PFSK-1 (cell line): ENCODE data around the gene STX7.

Source experiments
- POLR2AphosphoS5 ChIP-seq: IDR thresholded peaks from 2 replicates; pipeline ENCODE4 v1.6.1; 2012; ENCODE audit warnings: low read depth, mild to moderate bottlenecking, control low read depth, low read length, moderate library complexity
- SIN3A ChIP-seq: IDR thresholded peaks from 2 replicates; pipeline ENCODE4 v1.6.1; 2012; ENCODE audit warnings: mild to moderate bottlenecking, low read length, moderate library complexity, borderline replicate concordance; ENCODE audit not compliant: insufficient read depth
- TF ChIP-seq, protein P1 (sequence below), 2 experiments: IDR thresholded peaks; 2 replicates each; pipeline versions ENCODE4 v1.6.1 to v1.8.0; 2011 to 2012; ENCODE audit warnings: low read depth in 2 of 2, low read length in 2 of 2, control low read depth in 1 of 2, inconsistent platforms in 1 of 2, mild to moderate bottlenecking in 1 of 2, moderate library complexity in 1 of 2; ENCODE audit not compliant: insufficient read depth in 1 of 2

DNA sequence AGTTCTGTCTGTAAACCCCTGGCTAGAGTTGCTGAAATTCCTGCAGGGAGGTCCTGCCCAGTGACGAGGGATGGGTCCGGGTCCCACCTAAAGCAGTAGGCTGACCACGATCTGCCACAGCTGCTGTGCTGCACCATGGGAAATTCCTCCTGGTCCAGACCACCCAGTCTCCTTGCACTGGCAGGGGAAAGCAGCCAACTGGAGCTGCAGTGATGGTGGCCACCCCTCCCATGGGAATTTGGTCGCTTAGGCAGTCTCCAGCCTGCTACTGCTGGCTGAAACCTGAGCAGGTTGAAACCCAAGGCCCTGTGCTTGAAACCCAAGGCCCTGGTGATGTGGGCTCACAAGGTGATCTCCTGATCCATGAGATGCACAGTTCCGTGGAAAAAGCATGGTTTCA lies 87.7 kb downstream of the STX7 start:
- TF ChIP-seq SIN3A (no peak), POLR2AphosphoS5 (no peak)
- TF ChIP-seq, protein P1, sequence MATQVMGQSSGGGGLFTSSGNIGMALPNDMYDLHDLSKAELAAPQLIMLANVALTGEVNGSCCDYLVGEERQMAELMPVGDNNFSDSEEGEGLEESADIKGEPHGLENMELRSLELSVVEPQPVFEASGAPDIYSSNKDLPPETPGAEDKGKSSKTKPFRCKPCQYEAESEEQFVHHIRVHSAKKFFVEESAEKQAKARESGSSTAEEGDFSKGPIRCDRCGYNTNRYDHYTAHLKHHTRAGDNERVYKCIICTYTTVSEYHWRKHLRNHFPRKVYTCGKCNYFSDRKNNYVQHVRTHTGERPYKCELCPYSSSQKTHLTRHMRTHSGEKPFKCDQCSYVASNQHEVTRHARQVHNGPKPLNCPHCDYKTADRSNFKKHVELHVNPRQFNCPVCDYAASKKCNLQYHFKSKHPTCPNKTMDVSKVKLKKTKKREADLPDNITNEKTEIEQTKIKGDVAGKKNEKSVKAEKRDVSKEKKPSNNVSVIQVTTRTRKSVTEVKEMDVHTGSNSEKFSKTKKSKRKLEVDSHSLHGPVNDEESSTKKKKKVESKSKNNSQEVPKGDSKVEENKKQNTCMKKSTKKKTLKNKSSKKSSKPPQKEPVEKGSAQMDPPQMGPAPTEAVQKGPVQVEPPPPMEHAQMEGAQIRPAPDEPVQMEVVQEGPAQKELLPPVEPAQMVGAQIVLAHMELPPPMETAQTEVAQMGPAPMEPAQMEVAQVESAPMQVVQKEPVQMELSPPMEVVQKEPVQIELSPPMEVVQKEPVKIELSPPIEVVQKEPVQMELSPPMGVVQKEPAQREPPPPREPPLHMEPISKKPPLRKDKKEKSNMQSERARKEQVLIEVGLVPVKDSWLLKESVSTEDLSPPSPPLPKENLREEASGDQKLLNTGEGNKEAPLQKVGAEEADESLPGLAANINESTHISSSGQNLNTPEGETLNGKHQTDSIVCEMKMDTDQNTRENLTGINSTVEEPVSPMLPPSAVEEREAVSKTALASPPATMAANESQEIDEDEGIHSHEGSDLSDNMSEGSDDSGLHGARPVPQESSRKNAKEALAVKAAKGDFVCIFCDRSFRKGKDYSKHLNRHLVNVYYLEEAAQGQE (IDR thresholded peaks at IDR 0.05; ENCODE audit: insufficient read depth in 1 of 2, low read depth in 2 of 2, low read length in 2 of 2), result no peak
